HL-60/S4 treated with retinoic acid at 250 ng/mL for 4 days and 3 days (cell line): ENCODE results near the gene PNRC2.
"Not testable (repeated sequence)": the region's sequence is repeated elsewhere in the genome, so short reads cannot be mapped to it uniquely, and the experiment has no call there.

Source experiments
- in situ Hi-C: fragments of 300-500 bp; cut with MboI; formaldehyde crosslinking; loops from 2 replicates; pipeline ENCODE4 v1.7.0; 2022; ENCODE audit warnings: low sequenced_read_pairs

Gene PNRC2

DNA sequence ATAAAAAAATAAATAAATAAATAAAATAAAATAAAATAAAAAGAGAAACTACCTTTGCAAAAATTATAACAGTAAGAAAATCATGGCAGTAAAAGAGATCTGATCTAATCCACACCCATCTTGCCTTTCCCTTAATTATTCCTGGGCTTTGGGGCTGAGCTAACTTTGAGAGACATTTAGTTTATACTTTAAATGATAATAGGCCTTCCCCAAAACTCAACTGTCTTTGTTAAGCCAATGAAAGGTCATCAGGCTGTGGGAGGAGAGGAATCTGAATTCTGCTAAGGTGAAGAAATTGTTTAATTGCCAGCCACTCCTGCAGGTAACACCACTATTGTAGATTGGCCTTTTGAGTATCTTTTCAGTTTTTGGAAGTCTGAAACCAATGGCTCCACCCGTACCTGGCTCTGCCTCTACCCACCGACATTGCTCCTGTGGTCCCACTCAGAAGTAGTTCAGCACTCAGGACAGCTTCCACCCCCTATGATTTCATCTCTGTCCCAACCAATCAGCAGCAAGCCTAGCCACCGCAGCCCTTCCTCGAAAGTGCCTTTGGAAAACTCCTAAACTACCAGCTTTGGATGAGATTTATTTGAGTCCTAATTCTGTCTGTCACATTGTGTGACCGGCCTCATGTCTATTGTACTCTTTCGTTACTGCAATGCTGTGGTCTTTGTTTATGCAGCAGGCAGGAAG, 23.0 kb upstream of the PNRC2 start:
- in situ Hi-C loops: no loop called here

DNA sequence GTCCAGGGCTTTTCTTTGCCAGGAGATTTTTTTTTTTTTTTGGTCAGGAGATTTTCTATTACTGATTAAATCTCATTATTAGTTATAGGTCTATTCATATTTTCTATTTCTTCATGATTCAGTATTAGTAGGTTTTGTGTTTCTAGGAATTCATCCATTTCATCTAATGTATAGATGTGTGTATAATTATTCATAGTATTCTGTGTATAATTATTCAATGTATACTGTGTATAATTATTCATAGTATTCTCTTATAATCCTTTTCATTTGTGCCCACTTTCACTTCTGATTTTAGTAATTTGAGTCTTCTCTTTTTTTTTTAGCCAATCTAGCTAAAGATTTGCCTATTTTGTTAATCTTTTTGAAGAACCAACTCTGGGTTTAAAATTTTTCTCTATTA, 12.3 kb upstream of the PNRC2 start:
- in situ Hi-C loops: no loop called here

DNA sequence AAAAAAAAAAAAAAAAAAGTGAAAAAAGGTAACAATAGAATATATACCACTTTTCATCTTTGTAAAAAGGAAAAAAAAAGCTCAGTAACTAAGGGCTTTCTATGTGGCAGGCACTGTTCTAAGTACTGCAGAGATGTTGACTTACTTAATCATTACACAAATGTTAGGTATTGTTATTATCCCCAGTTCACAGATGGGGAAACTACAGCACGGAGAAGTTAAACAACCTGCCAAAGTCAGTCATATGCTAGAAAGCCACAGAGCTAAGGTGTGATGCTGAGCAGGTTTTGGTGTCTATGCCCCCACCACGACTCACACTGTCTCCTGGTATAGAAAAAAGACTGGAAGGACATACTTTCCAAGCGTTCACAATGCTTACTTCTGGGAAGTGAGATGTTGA, 6.6 kb upstream of the PNRC2 start:
- in situ Hi-C loops: no loop called here

DNA sequence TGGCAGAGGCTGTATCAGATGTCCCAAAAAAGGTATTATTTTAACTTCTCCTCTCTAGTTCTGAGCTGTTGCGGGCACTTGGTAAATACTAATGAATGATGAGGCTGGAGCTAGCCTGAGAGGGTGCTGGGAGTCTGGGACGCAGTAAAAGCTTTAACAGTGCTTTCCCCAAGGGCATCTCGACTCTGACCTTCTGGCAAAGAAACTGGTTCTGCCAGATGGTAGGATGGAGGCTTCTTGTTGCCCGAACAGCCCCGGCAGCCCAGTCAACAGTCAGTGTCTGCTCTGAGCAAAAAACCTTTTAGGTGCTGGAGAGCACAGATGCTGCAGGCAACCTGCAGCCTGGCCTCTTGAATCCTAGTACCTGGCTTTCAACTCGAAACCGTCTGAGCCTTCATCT, 2.5 kb upstream of the PNRC2 start:
- in situ Hi-C loops: no loop called here

DNA sequence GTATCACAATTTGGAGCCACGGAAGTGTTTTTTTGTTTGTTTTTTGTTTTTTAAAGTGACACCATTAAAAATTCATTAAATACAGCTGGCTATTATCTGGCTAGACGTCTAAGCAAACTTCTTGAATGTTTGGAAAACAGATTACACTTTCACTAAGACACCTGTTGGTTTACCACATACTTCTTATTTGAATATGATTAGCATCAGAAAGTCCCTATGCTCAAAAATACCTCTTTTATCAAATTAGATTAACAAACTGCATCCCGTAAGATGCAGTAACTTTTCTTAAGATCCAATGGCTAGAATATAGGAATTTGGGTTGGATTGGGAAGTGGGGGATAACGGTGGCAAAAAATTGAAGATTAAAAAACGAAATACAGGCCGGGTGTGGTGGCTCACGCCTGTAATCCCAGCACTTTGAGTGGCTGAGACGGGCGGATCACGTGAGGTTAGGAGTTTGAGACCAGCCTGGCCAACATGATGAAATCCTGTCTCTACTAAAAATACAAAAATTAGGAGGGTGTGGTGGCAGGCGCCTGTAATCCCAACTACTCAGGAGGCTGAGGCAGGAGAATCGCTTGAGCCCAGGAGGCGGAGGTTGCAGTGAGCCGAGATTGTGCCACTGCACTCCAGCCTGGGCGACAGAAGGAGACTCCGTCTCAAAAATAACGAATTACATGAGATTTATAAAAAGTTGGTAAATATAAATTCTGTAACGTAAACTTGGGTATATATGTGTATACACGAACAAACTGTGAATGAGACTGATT, 1.4 kb upstream of the PNRC2 start:
- in situ Hi-C loops: not testable (repeated sequence)

DNA sequence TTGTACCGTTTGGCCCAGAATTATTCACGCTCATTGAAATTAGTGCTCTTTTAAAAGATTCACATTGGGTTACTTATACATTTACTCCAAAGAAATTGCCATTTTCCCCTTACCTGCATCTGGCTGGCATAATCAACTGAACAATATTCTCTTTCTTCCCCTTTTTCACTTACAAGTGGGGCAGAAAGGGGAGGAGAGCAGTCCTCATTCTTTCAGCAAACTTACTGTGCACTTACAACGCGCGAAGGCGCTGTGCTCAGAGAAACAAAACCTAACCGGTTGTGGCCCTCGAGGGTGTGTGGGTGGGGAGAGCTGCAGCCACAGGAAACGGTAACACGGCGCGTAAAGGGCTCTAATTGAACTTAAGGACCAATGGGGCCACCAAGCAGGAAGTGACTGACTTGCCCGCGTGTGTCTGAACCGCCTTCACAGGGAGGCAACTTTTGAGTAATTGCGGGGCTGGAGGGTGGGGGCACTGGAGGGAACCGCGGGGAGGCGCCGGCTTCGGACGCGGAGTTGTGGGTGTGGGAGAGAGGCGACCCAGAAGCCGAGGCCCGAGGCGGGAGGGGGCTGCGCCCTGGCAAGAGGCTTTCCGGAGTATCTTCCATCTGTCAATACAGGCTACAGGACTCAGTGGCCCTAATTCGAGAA, 693 bp upstream of the PNRC2 start:
- in situ Hi-C loops: no loop called here

DNA sequence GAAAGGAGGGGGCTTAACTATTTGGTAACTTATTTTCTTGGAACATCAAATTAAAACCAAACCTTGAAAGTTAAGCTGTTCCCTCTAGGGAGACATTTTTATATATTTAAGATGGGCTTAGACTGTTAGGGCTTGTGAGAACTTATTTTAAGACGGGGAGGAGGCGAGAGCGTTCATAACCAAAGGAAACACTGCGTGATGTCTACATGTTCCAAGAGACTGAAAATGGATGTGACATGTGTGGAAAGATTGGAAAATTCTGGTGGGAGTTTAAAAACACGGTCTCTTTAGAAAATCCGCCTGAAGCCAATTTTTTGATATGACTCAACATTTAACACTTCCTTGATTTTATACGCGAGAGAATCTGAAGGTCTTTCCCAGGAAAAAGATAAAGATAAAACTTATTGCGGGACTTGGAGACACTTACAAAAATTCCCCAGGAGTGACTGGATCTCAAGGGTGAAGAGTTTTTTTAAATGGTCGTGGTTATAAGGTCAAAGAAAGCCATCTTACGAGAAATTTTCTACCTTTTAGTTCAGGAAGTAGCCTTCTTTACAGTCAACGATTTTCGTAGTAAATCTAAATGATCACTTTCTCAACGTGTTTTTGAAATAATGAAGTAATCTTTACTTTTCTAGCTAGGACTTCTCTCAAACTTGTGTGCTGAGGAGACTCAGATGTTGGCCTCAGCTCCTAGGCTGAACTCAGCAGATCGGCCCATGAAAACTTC, 828 bp downstream of the PNRC2 start:
- in situ Hi-C loops: no loop called here

DNA sequence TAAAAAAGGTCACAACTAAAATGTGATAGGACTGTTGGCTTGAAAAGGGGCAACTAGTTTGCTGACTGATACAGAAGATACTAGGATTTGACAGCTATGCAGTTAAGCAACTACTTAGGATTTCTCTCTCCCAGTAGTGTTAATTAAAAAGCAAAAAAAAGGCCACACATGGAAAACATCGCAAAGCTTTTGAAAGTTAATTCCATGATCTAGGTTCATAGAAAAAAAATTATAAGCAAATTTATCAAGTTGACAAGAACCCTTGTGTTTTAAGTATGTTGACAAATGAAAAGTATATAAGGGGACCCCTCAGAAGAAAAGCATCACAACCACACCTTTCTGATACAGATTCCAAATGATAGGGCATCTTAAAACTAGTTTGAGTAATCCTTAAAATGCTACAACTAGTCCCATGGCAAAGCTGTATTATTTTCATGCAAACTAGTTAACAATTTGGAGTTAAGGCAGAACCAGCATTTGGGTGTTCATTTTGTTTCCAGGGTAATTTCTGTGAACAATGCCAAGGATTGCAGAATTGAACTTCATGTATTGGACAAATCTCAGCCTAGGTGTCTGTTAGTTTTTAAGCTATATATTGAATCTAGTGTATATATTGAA, 4.1 kb downstream of the PNRC2 start:
- in situ Hi-C loops: no loop called here

DNA sequence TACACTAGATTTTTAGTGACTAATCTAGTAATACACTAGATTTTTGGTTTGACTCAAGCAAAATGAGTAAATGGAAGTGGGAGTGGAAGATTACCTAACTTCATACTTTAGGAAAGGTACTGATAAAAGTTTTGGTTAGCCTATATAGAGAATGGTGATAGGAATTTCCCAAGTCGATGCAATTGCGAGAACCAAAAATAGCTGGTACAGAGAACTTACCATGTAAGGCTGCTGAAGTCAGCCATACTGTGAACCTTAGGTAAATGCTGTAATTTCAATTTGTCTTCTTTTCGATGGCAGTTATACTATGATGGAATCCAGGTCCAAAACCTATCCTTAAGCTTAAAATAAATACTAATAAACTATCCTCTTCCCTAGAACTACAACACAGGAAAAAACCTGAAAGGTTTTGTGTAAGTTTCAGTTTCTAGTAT, 4.6 kb downstream of the PNRC2 start:
- in situ Hi-C loops: no loop called here

DNA sequence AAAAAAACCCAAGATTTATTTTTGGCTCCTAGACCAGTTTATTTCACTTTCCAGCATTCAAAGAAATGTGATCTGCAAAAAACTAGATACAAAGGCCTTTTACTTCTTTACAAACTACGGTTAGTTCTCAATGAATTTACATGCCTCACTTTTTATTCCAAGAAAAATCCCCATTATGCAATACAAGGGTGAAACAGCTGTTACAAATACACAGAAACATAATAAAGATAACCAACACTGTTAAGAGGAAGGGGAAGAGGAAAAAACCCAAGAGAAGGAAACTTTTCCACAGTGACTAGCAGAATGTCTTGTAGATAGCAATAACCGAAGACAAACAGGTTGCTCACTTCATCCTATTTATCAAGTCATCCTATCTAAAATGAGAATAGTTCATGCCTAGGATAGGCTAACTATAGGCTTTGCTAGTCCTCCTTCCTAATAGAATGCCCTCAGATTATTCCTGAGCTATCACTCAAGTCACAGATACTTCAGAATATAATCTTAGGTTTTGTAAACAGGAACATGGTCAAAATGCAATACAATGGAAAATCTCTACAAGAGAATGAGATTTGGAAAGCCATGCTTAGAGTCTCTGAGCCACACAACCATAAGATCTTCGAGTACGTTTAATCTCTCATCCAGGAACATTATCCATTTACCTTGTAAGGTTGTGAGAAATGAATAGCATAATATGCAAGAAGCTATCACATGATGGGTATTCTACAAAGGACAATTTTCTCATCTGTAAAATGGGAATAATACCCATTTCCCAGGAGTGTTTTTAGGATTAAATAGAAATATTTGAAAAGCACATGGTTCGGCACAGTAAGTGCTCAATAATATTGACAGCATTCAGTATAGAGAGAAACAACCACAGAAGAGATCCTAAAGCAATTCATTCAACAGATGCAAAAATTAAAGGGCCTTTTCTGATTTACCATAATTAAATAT, 5.4 kb downstream of the PNRC2 start:
- in situ Hi-C loops: no loop called here

DNA sequence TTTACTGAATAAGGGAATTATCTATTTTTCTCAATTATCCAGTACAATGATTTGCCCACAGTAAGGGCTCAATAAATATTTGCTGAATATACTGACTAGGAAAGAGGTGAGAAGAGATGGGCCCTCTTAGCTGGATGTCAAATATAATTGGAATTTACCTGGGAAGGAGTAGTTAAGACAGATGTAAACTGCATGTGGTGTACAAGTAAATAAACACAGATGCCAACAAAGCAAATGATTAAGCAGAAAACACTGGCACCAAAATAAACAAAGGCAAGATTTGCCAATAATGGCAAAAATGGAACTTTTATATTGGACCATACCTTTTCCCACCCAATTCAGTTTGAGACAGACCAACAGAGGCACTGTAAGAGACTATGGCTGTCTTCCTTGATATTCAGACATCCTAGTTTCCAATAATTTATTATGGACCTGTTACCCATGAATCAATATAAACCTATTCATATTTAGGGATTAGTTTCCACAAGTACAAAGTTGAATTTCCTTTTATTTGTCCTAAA, 7.4 kb downstream of the PNRC2 start:
- in situ Hi-C loops: no loop called here

DNA sequence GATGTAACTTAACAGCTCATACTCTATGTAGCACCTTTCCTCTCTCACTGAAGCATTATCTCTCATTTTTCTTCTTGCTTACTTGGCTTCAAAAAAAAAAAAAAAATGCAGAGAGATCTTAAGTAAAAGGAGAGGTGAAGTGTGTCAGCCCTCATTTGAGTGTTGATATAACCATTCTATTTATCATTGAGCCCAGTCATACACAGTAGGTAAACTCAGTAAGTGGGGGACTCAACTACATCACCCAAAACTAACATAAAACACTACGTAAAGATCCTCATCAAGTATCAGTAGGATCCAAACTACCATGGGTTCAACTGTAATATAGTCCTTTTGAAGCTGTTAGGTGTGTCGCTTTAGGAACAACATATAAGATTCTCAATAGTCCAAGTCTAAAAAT, 8.2 kb downstream of the PNRC2 start:
- in situ Hi-C loops: no loop called here

DNA sequence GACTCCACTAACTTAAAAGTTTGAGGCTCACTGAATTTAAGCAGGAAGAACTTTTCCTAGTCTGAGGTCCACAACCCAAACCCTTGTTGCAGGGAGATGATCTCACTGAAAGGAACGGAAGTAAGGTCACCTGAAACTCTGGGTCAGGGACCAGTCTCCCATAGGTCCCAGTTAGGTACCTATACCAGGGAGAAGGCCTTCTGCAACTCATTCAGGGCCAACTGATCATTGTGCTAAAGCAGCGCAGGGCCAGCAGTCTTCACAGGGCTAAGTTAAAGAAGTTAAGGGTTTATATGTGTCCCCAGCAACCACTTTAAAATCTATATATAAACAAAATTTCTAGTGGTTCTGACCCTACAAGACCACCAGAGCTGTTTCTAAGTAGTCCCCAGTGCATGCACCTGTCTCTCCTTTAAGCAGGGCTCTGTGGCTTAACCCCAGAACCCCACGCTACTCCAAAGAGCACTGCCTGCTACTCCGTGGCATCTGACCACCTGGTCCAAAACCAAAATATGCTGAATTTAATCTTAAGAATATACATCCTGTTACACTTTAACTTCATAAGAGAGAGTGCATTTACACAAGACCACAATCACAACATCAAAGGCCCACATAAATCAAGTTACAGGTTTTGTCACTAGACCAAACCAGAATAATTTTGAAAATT, 17.7 kb downstream of the PNRC2 start:
- in situ Hi-C loops: no loop called here

DNA sequence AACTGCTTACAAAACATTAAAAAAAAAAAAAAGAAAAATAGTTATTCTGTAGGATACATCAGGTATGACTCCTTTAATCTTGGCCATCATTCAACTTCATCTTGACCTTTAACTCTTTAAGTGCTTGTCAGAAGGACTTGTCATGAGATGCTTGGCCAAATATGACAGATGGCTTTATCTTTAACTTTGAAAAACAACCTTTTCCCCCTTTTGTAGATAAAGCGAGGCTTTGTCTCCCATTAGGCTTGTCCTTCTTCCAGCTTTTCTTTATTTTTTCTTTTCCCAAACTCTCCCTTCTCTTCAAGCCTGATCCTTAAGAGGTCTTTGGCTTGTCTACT, 18.2 kb downstream of the PNRC2 start:
- in situ Hi-C loops: no loop called here

DNA sequence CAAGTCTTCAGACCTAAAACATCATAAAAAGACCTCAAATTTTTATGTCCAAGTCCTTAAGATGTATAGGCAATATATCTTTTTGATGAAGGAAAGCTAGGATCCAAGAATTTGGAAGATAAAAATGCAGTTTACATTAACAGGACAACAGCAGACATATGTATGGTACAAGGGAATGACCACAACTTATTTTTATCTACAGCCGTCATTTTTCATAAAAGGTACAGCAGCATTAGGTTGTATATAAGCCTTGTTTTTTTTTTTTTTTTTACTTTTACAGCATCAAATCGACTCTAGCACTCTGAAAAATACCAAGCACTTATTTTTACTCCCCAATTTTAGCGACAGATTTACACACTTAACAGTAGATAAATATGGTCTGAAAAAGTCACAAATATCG, 19.2 kb downstream of the PNRC2 start:
- in situ Hi-C loops: no loop called here

DNA sequence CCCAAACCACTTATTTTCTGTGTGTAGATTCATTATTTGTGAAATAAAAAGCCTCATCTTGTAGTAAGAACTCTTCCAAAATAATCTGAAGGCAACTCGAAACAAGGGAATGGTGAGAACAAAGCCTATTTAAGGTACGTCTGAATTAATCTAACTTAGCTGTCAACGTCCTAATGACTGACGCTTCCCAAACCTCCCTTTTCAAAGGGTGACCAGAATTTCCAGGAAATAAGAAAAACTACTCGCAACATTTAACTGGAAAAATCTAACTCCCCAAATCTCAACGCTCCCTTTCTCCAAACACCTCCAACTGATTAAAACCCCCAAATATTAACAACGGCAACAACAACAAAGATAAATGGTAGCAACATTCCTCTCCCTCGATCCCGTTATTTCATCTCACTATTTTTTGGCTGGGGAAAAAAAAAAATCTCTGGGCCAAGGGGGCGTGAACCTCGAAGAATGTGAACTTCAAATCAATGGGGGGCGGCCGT, 19.8 kb downstream of the PNRC2 start:
- in situ Hi-C loops: no loop called here

DNA sequence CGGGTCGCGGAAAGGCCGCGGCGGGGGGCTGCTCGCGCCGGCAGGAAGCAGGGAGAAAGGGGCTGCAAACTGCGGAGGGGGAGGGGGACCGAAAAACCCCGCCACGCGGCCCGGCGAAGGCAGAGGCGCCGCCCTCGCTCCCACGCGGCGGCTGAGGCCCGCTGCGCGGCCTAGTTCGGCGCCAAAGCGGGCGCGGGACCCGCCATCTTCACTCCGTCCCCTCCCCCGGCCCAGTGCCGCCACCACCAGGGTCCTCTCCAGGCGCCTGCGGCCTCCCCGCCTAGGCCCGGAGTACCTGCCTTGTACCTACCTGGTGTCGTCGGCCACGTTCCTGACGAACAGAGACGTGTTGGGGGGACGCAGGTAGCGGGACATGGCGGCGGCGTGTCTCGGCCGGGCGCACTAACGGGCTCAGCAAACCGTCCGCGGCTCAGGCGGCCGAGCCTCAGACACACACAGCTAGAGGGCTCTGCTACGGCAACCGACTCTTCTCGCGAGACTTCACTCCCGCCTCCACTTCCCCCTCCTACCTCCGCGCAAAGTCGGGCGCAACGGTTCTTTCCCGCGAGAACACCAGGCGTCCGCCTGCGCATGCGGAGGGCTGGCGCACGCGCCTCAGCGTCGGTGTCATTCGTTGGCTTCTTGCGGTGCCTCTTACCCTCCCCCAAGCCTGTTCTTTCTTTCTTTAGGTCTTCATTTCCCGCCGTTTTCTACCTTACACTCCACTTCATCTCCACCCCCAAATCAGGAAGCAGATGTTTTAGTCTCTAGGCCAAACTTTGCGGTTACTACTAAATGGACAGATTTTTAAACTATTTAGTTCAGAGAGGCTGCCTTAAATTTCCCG, 20.5 kb downstream of the PNRC2 start, which contains the start of gene SRSF10:
TSS of gene SRSF10 (minus strand) at position 447 of the 847 bp plus-strand sequence. CDS start at position 375, 72 bp downstream.
- in situ Hi-C loops: no loop called here

DNA sequence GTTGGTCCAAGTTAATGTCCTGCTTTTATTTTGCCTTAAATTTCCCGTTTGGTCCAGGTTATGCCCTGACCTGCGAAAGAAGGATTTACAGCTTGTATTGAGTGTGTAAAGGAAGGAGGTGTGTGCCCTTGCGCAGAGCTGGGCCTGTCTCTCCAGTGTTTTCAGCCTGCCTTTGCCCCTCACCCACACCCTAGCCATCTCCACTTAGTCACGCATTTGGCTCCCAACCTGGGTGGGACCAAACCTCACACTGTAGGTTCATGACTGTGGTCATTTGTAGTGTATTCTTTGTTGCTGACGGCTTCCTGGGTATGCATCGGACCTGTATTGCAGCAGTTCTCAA, 21.1 kb downstream of the PNRC2 start:
- in situ Hi-C loops: no loop called here
